ENCODE measurements around the gene PRKCE. TPM values are rescaled to one million over a fixed set of nuclear protein-coding genes. Genes with fewer than 3 reads are reported as not detected.

Gene PRKCE
- total RNA-seq, 1 experiment from 2014 or later: 21.7 TPM

DNA sequence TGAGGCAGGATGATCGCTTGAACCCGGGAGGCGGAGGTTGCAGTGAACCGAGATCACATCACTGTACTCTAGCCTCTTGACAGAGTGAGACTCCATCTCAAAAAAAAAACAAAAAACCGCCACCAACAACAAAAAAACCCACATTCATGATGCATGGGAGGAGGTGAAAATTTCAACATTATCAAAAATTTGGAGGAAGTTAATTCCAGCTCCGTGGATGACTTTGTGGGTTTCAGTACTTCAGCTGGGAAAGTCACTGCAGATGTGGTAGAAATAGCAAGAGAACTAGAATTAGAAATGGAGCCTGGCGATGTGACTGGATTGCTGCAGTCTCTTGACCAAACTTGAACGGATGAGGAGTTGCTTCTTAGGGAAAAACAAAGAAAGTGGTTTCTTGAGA is 74.3 kb downstream of the PRKCE start:
- no peak overlapping the region for H2AFZ ChIP-seq
- BruUV-seq (replicated peaks): no TSS peak
- no peak overlapping the region for H3K27ac ChIP-seq
- ChIA-PET POLR2A (ENCODE audit: unreplicated experiment) (no interaction called here), CTCF (no interaction called here)
- H3K4me3 ChIP-seq: no peak overlapping the region
- no peaks in the 10 kb centered on the region for H3K36me3 ChIP-seq (ENCODE audit: low read depth)
- TF ChIP-seq, protein P1, sequence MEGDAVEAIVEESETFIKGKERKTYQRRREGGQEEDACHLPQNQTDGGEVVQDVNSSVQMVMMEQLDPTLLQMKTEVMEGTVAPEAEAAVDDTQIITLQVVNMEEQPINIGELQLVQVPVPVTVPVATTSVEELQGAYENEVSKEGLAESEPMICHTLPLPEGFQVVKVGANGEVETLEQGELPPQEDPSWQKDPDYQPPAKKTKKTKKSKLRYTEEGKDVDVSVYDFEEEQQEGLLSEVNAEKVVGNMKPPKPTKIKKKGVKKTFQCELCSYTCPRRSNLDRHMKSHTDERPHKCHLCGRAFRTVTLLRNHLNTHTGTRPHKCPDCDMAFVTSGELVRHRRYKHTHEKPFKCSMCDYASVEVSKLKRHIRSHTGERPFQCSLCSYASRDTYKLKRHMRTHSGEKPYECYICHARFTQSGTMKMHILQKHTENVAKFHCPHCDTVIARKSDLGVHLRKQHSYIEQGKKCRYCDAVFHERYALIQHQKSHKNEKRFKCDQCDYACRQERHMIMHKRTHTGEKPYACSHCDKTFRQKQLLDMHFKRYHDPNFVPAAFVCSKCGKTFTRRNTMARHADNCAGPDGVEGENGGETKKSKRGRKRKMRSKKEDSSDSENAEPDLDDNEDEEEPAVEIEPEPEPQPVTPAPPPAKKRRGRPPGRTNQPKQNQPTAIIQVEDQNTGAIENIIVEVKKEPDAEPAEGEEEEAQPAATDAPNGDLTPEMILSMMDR (conservative IDR thresholded peaks at IDR 0.05): no peak
- TF ChIP-seq EZH2 (IDR thresholded peaks at IDR 0.05; ENCODE audit: low read depth): no peak
- peaks cover 4% of the 10 kb centered on the region; the same call in 1 of the 2 replicates for H4K20me1 ChIP-seq (ENCODE audit: insufficient read depth)
- 0 out of 2 replicates have a peak, but pooled peaks cover 9% of the 10 kb centered on the region for H3F3A ChIP-seq (ENCODE audit: insufficient read depth, low read depth)
- no peaks in the 10 kb centered on the region for H3K27me3 ChIP-seq (ENCODE audit: insufficient read depth, low read depth)
- intact Hi-C loops (cut with micrococcal nuclease; ENCODE audit: unreplicated experiment): no loop called here
- no peak for DNase-seq
- no peaks in the 10 kb centered on the region for H3K9me2 ChIP-seq (ENCODE audit: insufficient read depth)
- H3K4me1 ChIP-seq (replicated peaks; ENCODE audit: insufficient read depth): peaks cover 5% of the 10 kb centered on the region
- peaks cover 11% of the 10 kb centered on the region; the same call in 1 of the 2 replicates for H3K79me2 ChIP-seq (ENCODE audit: low read depth)
- no peaks in the 10 kb centered on the region for H3K9me3 ChIP-seq (ENCODE audit: insufficient read depth, low read depth)
- no peak overlapping the region for H3K4me2 ChIP-seq

DNA sequence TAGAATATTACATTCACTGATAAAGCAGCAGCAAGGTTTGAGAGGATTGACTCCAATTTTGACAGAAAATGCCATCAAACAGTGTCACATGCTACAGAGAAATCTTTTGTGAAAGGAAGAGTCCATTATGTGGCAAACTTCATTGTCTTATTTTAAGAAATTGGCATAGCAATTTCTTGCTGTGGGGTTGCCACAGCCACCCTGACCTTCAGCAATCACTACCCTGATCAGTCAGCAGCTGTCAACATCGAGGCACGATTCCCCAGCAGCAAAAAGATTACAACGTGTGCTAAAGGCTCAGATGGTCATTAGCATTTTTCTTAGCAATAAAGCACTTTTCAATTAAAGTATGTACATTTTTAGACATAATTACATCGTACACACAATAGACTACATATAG is 74.7 kb downstream of the PRKCE start:
- Histone ChIP-seq H3K4me2 (no peak overlapping the region), H3F3A (ENCODE audit: insufficient read depth, low read depth) (0 out of 2 replicates have a peak, but pooled peaks cover 9% of the 10 kb centered on the region), H3K27ac (no peak overlapping the region), H3K4me1 (replicated peaks; ENCODE audit: insufficient read depth) (peaks cover 2% of the 10 kb centered on the region), H4K20me1 (ENCODE audit: insufficient read depth) (peaks cover 4% of the 10 kb centered on the region; the same call in 1 of the 2 replicates), H3K27me3 (ENCODE audit: insufficient read depth, low read depth) (no peaks in the 10 kb centered on the region), H3K4me3 (no peak overlapping the region), H3K36me3 (ENCODE audit: low read depth) (no peaks in the 10 kb centered on the region), H2AFZ (no peak overlapping the region), H3K9me3 (ENCODE audit: insufficient read depth, low read depth) (no peaks in the 10 kb centered on the region), H3K79me2 (ENCODE audit: low read depth) (peaks cover 10% of the 10 kb centered on the region; the same call in 1 of the 2 replicates), H3K9me2 (ENCODE audit: insufficient read depth) (no peaks in the 10 kb centered on the region)
- intact Hi-C loops (cut with micrococcal nuclease; ENCODE audit: unreplicated experiment): no loop called here
- BruUV-seq (replicated peaks): no TSS peak
- TF ChIP-seq, protein P1 (conservative IDR thresholded peaks at IDR 0.05): no peak
- no peak for TF ChIP-seq EZH2 (IDR thresholded peaks at IDR 0.05; ENCODE audit: low read depth)
- no peak for DNase-seq
- ChIA-PET POLR2A (ENCODE audit: unreplicated experiment) (no interaction called here), CTCF (no interaction called here)

DNA sequence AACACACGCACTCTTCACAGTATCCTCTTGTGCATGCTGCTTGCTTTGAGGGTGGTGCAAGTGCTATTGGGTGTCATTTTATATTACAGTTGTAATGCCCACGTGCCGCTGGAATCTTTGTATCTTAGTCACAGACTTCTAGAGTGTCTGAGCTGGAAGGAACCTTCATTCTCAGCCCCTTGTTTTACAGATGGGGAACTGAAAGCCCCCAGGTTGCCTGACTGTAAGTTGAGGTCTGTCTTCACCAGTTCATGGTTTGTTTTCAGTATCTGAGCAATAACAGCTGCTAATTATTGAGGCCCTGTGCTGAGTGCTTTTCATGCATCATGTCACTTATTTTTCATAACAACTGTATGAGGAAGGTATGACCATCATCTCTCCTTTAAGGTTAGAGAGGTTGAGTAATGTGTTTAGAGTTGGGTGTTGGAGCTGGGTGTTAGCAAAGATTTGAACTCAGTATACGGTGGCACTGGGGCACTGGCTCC is 77.0 kb downstream of the PRKCE start:
- no peaks in the 10 kb centered on the region for H3K9me2 ChIP-seq (ENCODE audit: insufficient read depth)
- no peak overlapping the region for H3K4me3 ChIP-seq
- no peaks in the 10 kb centered on the region for H3K4me1 ChIP-seq (replicated peaks; ENCODE audit: insufficient read depth)
- H3K79me2 ChIP-seq (ENCODE audit: low read depth): peaks cover 5% of the 10 kb centered on the region; the same call in 1 of the 2 replicates
- no peak for TF ChIP-seq EZH2 (IDR thresholded peaks at IDR 0.05; ENCODE audit: low read depth)
- TF ChIP-seq, protein P1 (conservative IDR thresholded peaks at IDR 0.05): no peak
- no peaks in the 10 kb centered on the region for H4K20me1 ChIP-seq (ENCODE audit: insufficient read depth)
- no peak overlapping the region for H3K4me2 ChIP-seq
- intact Hi-C loops (cut with micrococcal nuclease; ENCODE audit: unreplicated experiment): no loop called here
- H2AFZ ChIP-seq: no peak overlapping the region
- POLR2A ChIA-PET (ENCODE audit: unreplicated experiment): no interaction called here
- 0 out of 2 replicates have a peak, but pooled peaks cover 9% of the 10 kb centered on the region for H3F3A ChIP-seq (ENCODE audit: insufficient read depth, low read depth)
- H3K9me3 ChIP-seq (ENCODE audit: insufficient read depth, low read depth): no peaks in the 10 kb centered on the region
- no peak for DNase-seq
- BruUV-seq (replicated peaks): no TSS peak
- H3K36me3 ChIP-seq (ENCODE audit: low read depth): no peaks in the 10 kb centered on the region
- CTCF ChIA-PET: no interaction called here
- H3K27me3 ChIP-seq (ENCODE audit: insufficient read depth, low read depth): no peaks in the 10 kb centered on the region
- H3K27ac ChIP-seq: no peak overlapping the region
